ENCODE measurements around the gene RTP5. TPM values are rescaled to one million over a fixed set of nuclear protein-coding genes. Genes with fewer than 3 reads are reported as not detected.

Gene RTP5
- total RNA-seq, 1 experiment from 2014 or later, result not detected

DNA sequence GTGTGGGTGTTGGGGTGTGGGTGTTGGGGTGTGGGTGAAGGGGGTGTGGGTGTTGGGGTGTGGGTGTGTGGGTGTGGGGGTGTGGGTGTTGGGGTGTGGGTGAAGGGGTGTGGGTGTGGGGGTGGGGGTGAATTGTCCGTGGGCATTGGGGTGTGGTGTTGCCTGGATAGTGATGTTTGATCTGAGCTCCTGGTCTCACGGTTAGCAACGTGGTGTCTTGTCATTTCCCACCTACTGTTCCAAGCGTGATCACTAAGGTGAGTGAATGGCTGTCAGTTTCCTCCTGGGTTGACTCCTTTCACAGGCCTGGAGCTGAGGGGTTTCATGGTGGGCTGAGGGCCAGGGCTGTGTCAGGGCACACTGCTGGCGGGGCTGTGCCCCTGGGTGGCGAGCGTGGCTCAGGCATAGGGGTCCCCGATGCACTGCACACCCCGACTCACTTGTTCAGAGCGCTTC, 27.2 kb downstream of the RTP5 start:
- Mint-ChIP-seq H3K4me1 (ENCODE audit: low read depth, unreplicated experiment) (no peaks in the 10 kb centered on the region), H3K9me3 (ENCODE audit: low read depth, unreplicated experiment) (no peaks in the 10 kb centered on the region), H3K27me3 (ENCODE audit: unreplicated experiment) (no peaks in the 10 kb centered on the region), H3K4me3 (ENCODE audit: low read depth, unreplicated experiment) (no peak overlapping the region), H3K27ac (ENCODE audit: unreplicated experiment) (no peak overlapping the region), H3K36me3 (ENCODE audit: insufficient read depth, unreplicated experiment) (peaks cover 4% of the 10 kb centered on the region)
- TF ChIP-seq, protein P1, sequence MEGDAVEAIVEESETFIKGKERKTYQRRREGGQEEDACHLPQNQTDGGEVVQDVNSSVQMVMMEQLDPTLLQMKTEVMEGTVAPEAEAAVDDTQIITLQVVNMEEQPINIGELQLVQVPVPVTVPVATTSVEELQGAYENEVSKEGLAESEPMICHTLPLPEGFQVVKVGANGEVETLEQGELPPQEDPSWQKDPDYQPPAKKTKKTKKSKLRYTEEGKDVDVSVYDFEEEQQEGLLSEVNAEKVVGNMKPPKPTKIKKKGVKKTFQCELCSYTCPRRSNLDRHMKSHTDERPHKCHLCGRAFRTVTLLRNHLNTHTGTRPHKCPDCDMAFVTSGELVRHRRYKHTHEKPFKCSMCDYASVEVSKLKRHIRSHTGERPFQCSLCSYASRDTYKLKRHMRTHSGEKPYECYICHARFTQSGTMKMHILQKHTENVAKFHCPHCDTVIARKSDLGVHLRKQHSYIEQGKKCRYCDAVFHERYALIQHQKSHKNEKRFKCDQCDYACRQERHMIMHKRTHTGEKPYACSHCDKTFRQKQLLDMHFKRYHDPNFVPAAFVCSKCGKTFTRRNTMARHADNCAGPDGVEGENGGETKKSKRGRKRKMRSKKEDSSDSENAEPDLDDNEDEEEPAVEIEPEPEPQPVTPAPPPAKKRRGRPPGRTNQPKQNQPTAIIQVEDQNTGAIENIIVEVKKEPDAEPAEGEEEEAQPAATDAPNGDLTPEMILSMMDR (IDR thresholded peaks at IDR 0.05; ENCODE audit: unreplicated experiment), result no peak
- CTCF ChIA-PET, result interaction anchor here (0.8 kb wide), 1 partner anchor 41 kb away, joined by 5 read pairs; no protein-coding TSS in a partner anchor
- no peak for DNase-seq
- BruUV-seq (replicated peaks), result no TSS peak
- intact Hi-C loops (cut with micrococcal nuclease; ENCODE audit: unreplicated experiment), result no loop called here

DNA sequence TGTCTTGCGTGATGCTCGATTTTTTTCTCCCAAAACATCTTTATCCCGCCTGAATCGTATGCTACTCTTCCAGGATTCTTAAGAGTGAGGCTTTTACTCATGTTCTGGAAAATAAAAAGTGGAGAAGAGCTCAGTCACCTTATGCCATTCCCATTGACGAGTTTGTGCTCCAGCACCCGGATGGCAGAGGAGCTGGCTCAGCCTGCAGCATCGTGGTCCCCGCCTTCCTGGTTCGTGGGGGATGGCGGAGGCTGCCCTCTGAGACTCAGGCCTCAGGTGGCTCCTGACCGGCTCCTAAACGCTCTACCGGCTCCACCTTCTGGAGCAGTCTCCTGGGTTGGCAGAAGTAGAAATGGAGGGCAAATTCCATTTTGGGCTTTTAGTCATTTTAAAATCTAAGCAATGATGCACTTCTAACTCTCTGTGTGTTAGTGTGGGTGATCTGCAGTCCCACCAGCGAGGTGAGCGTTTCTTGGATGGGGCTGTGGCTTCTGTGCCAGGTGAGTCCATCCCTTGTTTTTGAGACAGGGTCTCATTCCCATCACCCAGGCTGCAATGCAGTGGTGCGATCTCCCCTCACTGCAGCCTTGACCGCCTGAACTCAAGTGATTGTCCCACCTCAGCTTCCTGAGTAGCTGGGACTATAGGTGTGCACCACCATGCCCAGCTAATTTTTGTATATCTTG, 27.8 kb downstream of the RTP5 start:
- TF ChIP-seq, protein P1 (IDR thresholded peaks at IDR 0.05; ENCODE audit: unreplicated experiment), result no peak
- H3K27me3 Mint-ChIP-seq (ENCODE audit: unreplicated experiment), result no peaks in the 10 kb centered on the region
- H3K4me3 Mint-ChIP-seq (ENCODE audit: low read depth, unreplicated experiment), result no peak overlapping the region
- H3K36me3 Mint-ChIP-seq (ENCODE audit: insufficient read depth, unreplicated experiment), result peaks cover 4% of the 10 kb centered on the region
- intact Hi-C loops (cut with micrococcal nuclease; ENCODE audit: unreplicated experiment), result no loop called here
- DNase-seq, result no peak
- H3K9me3 Mint-ChIP-seq (ENCODE audit: low read depth, unreplicated experiment), result no peaks in the 10 kb centered on the region
- no peaks in the 10 kb centered on the region for H3K4me1 Mint-ChIP-seq (ENCODE audit: low read depth, unreplicated experiment)
- CTCF ChIA-PET, result interaction anchor here (0.8 kb wide), 1 partner anchor 40 kb away, joined by 5 read pairs; no protein-coding TSS in a partner anchor
- H3K27ac Mint-ChIP-seq (ENCODE audit: unreplicated experiment), result no peak overlapping the region
- no TSS peak for BruUV-seq (replicated peaks)

DNA sequence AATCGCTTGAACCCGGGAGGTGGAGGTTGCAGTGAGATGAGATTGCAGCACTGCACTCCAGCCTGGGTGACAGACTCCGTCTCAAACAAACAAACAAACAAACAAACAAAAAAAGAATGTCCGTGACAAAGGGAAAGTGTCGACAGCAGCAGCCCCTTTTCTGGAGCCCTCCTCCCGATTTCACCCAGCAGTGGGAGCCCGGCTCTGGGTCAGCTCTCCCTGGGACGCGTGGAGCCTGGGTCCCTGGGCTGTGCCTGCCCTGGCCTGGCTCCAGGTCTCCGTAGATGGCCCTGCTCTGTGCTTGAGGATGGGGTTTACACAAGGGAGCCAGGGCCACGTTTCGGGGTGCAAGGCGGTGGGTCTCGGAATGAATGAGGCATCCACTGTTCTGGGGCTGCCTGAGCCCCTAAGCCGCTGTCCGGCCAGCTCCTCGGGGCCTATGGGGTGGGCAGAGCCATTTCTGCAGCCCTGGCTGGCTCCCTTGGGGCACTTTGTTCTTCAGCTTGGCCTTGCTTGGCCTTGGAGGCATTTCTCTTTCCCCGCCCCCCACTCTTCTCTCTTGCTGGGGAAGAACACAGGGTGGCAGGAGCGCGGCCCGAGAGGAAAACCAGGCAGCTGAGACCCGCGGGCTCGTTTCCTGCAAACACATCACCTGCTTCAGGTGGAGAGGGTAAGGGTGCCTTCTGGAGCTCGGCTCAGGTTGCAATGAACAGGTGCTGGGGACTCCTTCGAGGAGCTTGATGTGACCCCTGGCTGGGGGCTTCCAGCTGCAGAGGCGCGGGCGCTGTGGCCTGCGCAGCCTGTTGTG, 29.1 kb downstream of the RTP5 start:
- TF ChIP-seq, protein P1 (IDR thresholded peaks at IDR 0.05; ENCODE audit: unreplicated experiment), result no peak
- BruUV-seq (replicated peaks), result no TSS peak
- H3K4me1 Mint-ChIP-seq (ENCODE audit: low read depth, unreplicated experiment), result no peaks in the 10 kb centered on the region
- DNase-seq, result no peak
- H3K27ac Mint-ChIP-seq (ENCODE audit: unreplicated experiment), result no peak overlapping the region
- no peaks in the 10 kb centered on the region for H3K27me3 Mint-ChIP-seq (ENCODE audit: unreplicated experiment)
- peaks cover 4% of the 10 kb centered on the region for H3K36me3 Mint-ChIP-seq (ENCODE audit: insufficient read depth, unreplicated experiment)
- H3K9me3 Mint-ChIP-seq (ENCODE audit: low read depth, unreplicated experiment), result no peaks in the 10 kb centered on the region
- CTCF ChIA-PET, result no interaction called here
- no peak overlapping the region for H3K4me3 Mint-ChIP-seq (ENCODE audit: low read depth, unreplicated experiment)
- intact Hi-C loops (cut with micrococcal nuclease; ENCODE audit: unreplicated experiment), result no loop called here

DNA sequence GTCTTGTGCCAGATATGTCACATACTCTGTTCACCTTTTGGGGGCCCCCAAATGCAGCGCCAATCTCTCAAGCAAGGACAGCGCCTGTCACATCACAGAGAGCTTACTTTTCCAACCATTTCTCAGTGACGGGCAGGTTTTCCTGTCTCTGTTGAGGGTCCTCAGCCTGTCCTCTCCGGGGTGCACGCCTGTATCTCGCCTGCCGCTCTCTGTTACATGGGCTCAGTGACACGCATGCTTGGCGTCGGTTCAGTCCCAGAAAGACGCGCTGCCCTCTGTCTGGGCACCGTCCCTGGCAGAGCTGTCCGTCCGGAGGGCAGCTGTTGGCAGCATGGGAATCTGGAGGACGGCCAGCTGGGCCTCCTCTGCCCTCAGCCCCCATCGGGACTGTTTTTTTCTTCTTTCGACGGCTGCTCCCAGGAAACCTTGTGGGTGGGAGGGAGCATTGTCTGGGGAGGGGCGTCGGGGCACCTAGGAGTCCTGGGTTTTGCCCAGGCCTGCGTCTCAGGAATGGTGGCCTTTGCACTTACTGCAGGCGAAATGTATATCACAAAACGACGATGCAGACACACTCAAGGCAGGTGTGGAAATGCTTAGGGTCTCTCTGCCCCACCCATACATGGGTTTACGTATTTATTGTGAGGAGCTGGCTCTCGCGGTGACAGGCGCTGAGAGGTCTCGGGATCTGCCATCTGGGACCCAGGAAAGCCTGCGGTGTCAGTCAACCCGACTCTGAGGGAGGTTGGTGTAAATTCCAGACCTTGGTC, 30.9 kb downstream of the RTP5 start:
- TF ChIP-seq, protein P1 (IDR thresholded peaks at IDR 0.05; ENCODE audit: unreplicated experiment), result no peak
- BruUV-seq (replicated peaks), result no TSS peak
- Mint-ChIP-seq H3K9me3 (ENCODE audit: low read depth, unreplicated experiment) (no peaks in the 10 kb centered on the region), H3K27me3 (ENCODE audit: unreplicated experiment) (no peaks in the 10 kb centered on the region), H3K36me3 (ENCODE audit: insufficient read depth, unreplicated experiment) (peaks cover 4% of the 10 kb centered on the region), H3K27ac (ENCODE audit: unreplicated experiment) (no peak overlapping the region), H3K4me3 (ENCODE audit: low read depth, unreplicated experiment) (no peak overlapping the region), H3K4me1 (ENCODE audit: low read depth, unreplicated experiment) (no peaks in the 10 kb centered on the region)
- intact Hi-C loops (cut with micrococcal nuclease; ENCODE audit: unreplicated experiment), result no loop called here
- DNase-seq, result no peak
- CTCF ChIA-PET, result no interaction called here
